GM18861 (cell line): ENCODE measurements around the gene PRDX2.
A peak's percentile ranks its signal among the peaks of the same experiment; 100 is the strongest.

Source experiments
- ATAC-seq: cut with Tn5 transposase; IDR thresholded peaks from one replicate; pipeline ENCODE4 v1.9.1; 2021; ENCODE audit not compliant: unreplicated experiment

Gene PRDX2

GRCh38 chr19:12782424-12783290 lies 18.9 kb downstream of the PRDX2 start:
- ATAC-seq, result peak; percentile 18

GRCh38 chr19:12782174-12782423 lies 19.5 kb downstream of the PRDX2 start:
- no peak for ATAC-seq

- no peak for ATAC-seq
These were observed 22.2 kb downstream of the PRDX2 start for GRCh38 chr19:12779162-12779993.

GRCh38 chr19:12778905-12779161 lies 22.8 kb downstream of the PRDX2 start:
- no peak for ATAC-seq

GRCh38 chr19:12778017-12778904 lies 23.3 kb downstream of the PRDX2 start:
- no peak for ATAC-seq

- no peak for ATAC-seq
These were observed 24.2 kb downstream of the PRDX2 start for GRCh38 chr19:12777217-12778016.

- no peak for ATAC-seq
These were observed 26.7 kb downstream of the PRDX2 start, which contains the start of gene HOOK2 for GRCh38 chr19:12774588-12775555. TSS of gene HOOK2 (minus strand) at chr19:12775552. CDS start at chr19:12775449, 103 bp downstream.

GRCh38 chr19:12773571-12773970 lies 28.0 kb downstream of the PRDX2 start:
- ATAC-seq, result no peak

GRCh38 chr19:12772323-12772722 lies 29.3 kb downstream of the PRDX2 start:
- ATAC-seq, result no peak

- ATAC-seq, result no peak
These were observed 30.7 kb downstream of the PRDX2 start for GRCh38 chr19:12770922-12771321.

- no peak for ATAC-seq
These were observed 31.9 kb downstream of the PRDX2 start for GRCh38 chr19:12769689-12770088.

GRCh38 chr19:12767666-12768065 lies 33.9 kb downstream of the PRDX2 start:
- ATAC-seq, result no peak

- no peak for ATAC-seq
These were observed 34.5 kb downstream of the PRDX2 start for GRCh38 chr19:12767150-12767549.

GRCh38 chr19:12766051-12766521 lies 35.5 kb downstream of the PRDX2 start:
- ATAC-seq, result no peak

- no peak for ATAC-seq
These were observed 36.9 kb downstream of the PRDX2 start for GRCh38 chr19:12764698-12765097.

GRCh38 chr19:12763100-12763499 lies 38.5 kb downstream of the PRDX2 start:
- no peak for ATAC-seq

- ATAC-seq, result no peak
These were observed 41.9 kb downstream of the PRDX2 start for GRCh38 chr19:12759686-12760085.

- no peak for ATAC-seq
These were observed 43.9 kb downstream of the PRDX2 start for GRCh38 chr19:12757544-12758274.
